ENCODE results near the gene FSTL4. TPM values are rescaled to one million over a fixed set of nuclear protein-coding genes. Genes with fewer than 3 reads are reported as not detected.

The FSTL4 gene
- total and polyA plus RNA-seq, 2 experiments from 2014 or later, result 1.4 to 2.8 TPM

DNA sequence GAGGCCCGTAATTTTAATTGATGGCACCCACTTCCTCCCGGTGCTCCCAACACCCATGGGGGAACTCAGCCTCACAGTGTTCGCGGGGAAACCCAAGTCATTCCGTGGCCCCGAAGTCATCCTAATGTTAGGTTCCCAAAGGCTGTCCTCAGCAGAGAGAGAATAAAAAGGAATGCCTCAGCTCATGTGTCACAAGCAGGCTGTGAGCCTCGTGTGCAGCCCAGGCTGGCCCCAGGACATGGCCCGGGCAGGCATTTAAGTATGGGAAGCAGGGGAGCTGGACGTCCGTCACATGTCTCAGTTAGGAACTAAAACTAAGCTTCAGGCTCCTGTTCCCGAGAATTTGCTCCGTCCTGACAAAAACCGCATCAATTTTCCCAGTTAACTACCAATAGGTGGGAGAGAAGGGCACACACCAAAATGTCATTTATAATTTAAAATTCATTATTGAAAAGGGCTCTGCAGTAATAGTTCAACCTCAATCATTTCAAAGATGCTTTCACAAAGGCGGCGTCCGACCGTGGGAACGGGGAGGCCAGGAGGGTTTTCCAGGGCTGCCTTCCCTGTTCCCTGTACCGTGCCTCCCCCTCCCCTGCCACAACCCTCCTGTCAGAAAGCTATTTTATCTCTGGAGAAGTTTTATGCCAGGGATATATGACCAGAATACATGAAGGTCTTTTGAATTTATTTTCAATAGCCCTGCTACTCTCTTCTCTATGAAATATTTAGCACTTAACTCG is 137.3 kb downstream of the FSTL4 start (continued):
- TF ChIP-seq, protein P1, sequence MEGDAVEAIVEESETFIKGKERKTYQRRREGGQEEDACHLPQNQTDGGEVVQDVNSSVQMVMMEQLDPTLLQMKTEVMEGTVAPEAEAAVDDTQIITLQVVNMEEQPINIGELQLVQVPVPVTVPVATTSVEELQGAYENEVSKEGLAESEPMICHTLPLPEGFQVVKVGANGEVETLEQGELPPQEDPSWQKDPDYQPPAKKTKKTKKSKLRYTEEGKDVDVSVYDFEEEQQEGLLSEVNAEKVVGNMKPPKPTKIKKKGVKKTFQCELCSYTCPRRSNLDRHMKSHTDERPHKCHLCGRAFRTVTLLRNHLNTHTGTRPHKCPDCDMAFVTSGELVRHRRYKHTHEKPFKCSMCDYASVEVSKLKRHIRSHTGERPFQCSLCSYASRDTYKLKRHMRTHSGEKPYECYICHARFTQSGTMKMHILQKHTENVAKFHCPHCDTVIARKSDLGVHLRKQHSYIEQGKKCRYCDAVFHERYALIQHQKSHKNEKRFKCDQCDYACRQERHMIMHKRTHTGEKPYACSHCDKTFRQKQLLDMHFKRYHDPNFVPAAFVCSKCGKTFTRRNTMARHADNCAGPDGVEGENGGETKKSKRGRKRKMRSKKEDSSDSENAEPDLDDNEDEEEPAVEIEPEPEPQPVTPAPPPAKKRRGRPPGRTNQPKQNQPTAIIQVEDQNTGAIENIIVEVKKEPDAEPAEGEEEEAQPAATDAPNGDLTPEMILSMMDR (conservative IDR thresholded peaks at IDR 0.05; ENCODE audit: low read depth in 2 of 2), result no peak
- no peak for TF ChIP-seq STAT1 (IDR thresholded peaks at IDR 0.05; ENCODE audit: unreplicated experiment)
- TF ChIP-seq NANOG (IDR thresholded peaks at IDR 0.05; ENCODE audit: borderline replicate concordance), result no peak
- TF ChIP-seq, protein P2, sequence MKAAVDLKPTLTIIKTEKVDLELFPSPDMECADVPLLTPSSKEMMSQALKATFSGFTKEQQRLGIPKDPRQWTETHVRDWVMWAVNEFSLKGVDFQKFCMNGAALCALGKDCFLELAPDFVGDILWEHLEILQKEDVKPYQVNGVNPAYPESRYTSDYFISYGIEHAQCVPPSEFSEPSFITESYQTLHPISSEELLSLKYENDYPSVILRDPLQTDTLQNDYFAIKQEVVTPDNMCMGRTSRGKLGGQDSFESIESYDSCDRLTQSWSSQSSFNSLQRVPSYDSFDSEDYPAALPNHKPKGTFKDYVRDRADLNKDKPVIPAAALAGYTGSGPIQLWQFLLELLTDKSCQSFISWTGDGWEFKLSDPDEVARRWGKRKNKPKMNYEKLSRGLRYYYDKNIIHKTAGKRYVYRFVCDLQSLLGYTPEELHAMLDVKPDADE (IDR thresholded peaks at IDR 0.05), result no peak
- no peak for TF ChIP-seq EZH2 (IDR thresholded peaks at IDR 0.05; ENCODE audit: low read depth, unreplicated experiment)
- TF ChIP-seq EZH2phosphoT487 (IDR thresholded peaks at IDR 0.05; ENCODE audit: unreplicated experiment), result no peak

DNA sequence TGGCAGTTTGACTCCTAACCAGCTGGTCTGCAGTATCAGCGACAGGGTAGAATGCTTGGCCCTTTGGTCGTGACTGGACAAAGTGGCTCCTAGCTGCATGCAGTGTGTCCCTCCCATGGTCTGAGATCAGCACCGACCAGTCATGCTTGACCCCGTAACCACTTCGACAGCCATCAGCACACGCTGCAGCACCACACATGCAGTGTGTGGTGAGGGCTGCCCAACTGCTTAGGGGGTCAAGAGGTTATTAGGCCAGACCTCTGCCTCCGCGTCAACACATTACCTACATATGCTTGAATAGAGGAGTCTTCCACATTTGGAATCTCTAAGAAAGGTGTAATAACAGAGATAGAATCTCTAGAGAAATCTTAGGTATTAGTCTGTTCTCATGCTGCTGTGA is 139.1 kb downstream of the FSTL4 start:
- ATAC-seq (no peak), DNase-seq (ENCODE audit: low spot score) (no peak)
- TF ChIP-seq JUNB (IDR thresholded peaks at IDR 0.05; ENCODE audit: unreplicated experiment) (no peak), CREB1 (CRISPR knock-in tag; IDR thresholded peaks at IDR 0.05; ENCODE audit: low read depth) (no peak)
- H3K4me1 ChIP-seq (ENCODE audit: insufficient read depth), result peaks cover 7% of the 10 kb centered on the region; the same call in 1 of the 2 replicates
- no peak overlapping the region for H3K4me2 ChIP-seq
- H3K36me3 ChIP-seq (ENCODE audit: insufficient read depth), result no peaks in the 10 kb centered on the region
- H3K79me2 ChIP-seq (replicated peaks; ENCODE audit: insufficient read depth), result no peaks in the 10 kb centered on the region
- H2AFZ ChIP-seq, result no peak overlapping the region
- Mint-ChIP-seq H3K4me1 (peaks cover 16% of the 10 kb centered on the region), H3K9me3 (no peaks in the 10 kb centered on the region), H3K36me3 (ENCODE audit: low read depth) (no peaks in the 10 kb centered on the region), H3K27me3 (ENCODE audit: insufficient read depth, low read depth, poor library complexity) (peaks cover 5% of the 10 kb centered on the region), H3K27ac (no peak overlapping the region), H3K4me3 (no peak overlapping the region)
- H3K27me3 ChIP-seq (ENCODE audit: insufficient read depth), result no peaks in the 10 kb centered on the region
- no peaks in the 10 kb centered on the region for H4K20me1 ChIP-seq (replicated peaks; ENCODE audit: insufficient read depth)
- no peaks in the 10 kb centered on the region for H3F3A ChIP-seq (replicated peaks; ENCODE audit: low read depth)
- H3K4me3 ChIP-seq, result no peak overlapping the region
- H3K27ac ChIP-seq (ENCODE audit: low read depth), result no peak overlapping the region
- no peaks in the 10 kb centered on the region for H3K9me2 ChIP-seq (ENCODE audit: insufficient read depth)

DNA sequence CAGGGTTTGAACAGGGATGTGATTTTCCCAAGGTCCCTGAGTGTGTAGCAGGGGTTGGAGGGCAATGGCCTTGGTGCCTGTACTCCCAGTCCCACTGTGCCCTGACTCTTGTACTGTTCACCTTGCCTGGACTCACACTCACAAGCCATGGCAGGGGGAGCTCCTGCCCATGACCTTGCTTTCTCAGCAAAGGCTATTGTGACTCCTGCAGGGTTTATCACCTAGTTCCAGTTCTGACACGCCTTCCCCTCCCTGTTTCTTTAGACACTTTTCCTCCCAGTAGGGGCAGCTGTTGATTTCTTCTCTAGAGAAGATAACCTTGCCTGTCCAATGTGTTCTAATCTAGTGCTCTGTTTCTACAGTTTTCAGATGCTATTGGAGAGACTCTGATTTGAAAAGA is 139.5 kb downstream of the FSTL4 start:
- Histone ChIP-seq H3F3A (replicated peaks; ENCODE audit: low read depth) (no peaks in the 10 kb centered on the region), H4K20me1 (replicated peaks; ENCODE audit: insufficient read depth) (no peaks in the 10 kb centered on the region), H3K79me2 (replicated peaks; ENCODE audit: insufficient read depth) (no peaks in the 10 kb centered on the region), H3K27ac (ENCODE audit: low read depth) (no peak overlapping the region), H3K9me2 (ENCODE audit: insufficient read depth) (no peaks in the 10 kb centered on the region), H3K27me3 (ENCODE audit: insufficient read depth) (no peaks in the 10 kb centered on the region), H3K4me2 (no peak overlapping the region), H3K4me1 (ENCODE audit: insufficient read depth) (peaks cover 7% of the 10 kb centered on the region; the same call in 1 of the 2 replicates), H2AFZ (no peak overlapping the region), H3K4me3 (no peak overlapping the region), H3K36me3 (ENCODE audit: insufficient read depth) (no peaks in the 10 kb centered on the region)
- no peak overlapping the region for H3K4me3 Mint-ChIP-seq
- H3K27ac Mint-ChIP-seq, result no peak overlapping the region
- peaks cover 5% of the 10 kb centered on the region for H3K27me3 Mint-ChIP-seq (ENCODE audit: insufficient read depth, low read depth, poor library complexity)
- no peak for DNase-seq (ENCODE audit: low spot score)
- ATAC-seq, result no peak
- H3K36me3 Mint-ChIP-seq (ENCODE audit: low read depth), result no peaks in the 10 kb centered on the region
- H3K9me3 Mint-ChIP-seq, result no peaks in the 10 kb centered on the region
- peaks cover 18% of the 10 kb centered on the region for H3K4me1 Mint-ChIP-seq
- TF ChIP-seq ZNF331 (CRISPR knock-in tag; IDR thresholded peaks at IDR 0.05; ENCODE audit: low read depth), result no peak
- TF ChIP-seq, protein P3, sequence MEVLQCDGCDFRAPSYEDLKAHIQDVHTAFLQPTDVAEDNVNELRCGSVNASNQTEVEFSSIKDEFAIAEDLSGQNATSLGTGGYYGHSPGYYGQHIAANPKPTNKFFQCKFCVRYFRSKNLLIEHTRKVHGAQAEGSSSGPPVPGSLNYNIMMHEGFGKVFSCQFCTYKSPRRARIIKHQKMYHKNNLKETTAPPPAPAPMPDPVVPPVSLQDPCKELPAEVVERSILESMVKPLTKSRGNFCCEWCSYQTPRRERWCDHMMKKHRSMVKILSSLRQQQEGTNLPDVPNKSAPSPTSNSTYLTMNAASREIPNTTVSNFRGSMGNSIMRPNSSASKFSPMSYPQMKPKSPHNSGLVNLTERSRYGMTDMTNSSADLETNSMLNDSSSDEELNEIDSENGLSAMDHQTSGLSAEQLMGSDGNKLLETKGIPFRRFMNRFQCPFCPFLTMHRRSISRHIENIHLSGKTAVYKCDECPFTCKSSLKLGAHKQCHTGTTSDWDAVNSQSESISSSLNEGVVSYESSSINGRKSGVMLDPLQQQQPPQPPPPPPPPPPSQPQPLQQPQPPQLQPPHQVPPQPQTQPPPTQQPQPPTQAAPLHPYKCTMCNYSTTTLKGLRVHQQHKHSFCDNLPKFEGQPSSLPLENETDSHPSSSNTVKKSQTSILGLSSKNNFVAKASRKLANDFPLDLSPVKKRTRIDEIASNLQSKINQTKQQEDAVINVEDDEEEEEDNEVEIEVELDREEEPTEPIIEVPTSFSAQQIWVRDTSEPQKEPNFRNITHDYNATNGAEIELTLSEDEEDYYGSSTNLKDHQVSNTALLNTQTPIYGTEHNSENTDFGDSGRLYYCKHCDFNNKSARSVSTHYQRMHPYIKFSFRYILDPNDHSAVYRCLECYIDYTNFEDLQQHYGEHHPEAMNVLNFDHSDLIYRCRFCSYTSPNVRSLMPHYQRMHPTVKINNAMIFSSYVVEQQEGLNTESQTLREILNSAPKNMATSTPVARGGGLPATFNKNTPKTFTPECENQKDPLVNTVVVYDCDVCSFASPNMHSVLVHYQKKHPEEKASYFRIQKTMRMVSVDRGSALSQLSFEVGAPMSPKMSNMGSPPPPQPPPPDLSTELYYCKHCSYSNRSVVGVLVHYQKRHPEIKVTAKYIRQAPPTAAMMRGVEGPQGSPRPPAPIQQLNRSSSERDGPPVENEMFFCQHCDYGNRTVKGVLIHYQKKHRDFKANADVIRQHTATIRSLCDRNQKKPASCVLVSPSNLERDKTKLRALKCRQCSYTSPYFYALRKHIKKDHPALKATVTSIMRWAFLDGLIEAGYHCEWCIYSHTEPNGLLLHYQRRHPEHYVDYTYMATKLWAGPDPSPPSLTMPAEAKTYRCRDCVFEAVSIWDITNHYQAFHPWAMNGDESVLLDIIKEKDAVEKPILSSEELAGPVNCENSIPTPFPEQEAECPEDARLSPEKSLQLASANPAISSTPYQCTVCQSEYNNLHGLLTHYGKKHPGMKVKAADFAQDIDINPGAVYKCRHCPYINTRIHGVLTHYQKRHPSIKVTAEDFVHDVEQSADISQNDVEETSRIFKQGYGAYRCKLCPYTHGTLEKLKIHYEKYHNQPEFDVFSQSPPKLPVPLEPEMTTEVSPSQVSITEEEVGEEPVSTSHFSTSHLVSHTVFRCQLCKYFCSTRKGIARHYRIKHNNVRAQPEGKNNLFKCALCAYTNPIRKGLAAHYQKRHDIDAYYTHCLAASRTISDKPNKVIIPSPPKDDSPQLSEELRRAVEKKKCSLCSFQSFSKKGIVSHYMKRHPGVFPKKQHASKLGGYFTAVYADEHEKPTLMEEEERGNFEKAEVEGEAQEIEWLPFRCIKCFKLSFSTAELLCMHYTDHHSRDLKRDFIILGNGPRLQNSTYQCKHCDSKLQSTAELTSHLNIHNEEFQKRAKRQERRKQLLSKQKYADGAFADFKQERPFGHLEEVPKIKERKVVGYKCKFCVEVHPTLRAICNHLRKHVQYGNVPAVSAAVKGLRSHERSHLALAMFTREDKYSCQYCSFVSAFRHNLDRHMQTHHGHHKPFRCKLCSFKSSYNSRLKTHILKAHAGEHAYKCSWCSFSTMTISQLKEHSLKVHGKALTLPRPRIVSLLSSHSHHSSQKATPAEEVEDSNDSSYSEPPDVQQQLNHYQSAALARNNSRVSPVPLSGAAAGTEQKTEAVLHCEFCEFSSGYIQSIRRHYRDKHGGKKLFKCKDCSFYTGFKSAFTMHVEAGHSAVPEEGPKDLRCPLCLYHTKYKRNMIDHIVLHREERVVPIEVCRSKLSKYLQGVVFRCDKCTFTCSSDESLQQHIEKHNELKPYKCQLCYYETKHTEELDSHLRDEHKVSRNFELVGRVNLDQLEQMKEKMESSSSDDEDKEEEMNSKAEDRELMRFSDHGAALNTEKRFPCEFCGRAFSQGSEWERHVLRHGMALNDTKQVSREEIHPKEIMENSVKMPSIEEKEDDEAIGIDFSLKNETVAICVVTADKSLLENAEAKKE (CRISPR knock-in tag; IDR thresholded peaks at IDR 0.05), result no peak
- TF ChIP-seq JUNB (IDR thresholded peaks at IDR 0.05; ENCODE audit: unreplicated experiment), result no peak
- no peak for TF ChIP-seq NANOG (IDR thresholded peaks at IDR 0.05; ENCODE audit: borderline replicate concordance)
- TF ChIP-seq STAT1 (IDR thresholded peaks at IDR 0.05; ENCODE audit: unreplicated experiment), result no peak
- no peak for TF ChIP-seq POLR2AphosphoS5 (IDR thresholded peaks at IDR 0.05; ENCODE audit: low read depth)
